GM11168 (cell line): ENCODE results near the gene CBLB.

Experiments used
- in situ Hi-C: fragments of 300-500 bp; cut with MboI; formaldehyde crosslinking; loops from one replicate; pipeline ENCODE4 v1.12.0; 2022; ENCODE audit warnings: low sequenced_read_pairs; ENCODE audit not compliant: unreplicated experiment

The CBLB gene

DNA sequence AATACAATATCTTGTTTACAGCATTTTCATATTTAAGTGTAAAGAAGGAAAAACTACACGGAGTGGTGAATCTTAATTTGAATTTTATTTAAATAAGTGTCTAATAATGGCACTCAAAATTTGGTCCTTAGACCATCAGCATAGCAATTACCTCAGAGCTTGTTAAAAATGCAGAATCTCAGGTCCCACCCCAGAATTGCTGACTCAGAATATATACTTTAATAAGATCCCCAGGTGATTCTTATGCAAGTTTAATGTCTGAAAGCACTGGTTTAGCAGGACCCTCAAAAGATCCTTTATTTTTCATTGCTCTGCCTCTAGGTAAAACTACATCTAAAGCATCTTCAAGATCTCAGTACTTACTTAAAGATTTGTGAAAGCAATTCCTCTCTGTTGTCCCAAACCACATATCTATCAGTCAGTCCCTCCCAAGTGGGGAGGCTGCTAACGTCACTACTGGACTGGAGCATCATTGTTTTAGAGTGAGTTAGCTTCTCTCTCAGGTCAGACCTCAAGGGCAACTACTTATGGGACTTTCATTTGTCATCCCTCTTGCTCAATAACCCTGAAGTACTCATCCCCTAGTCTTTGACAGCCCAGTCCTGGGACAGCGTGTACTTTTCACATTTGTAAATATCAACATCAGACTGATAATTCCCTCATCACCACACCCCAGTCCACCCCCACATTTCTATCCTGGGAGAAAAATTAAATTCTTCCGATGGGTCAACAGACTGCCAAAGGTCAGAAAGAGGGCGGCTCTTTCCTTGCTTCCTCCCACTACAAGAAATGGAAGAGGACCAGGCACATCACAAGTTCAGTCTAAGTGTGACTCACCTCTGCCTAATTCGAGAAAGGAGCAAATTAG is 76.7 kb downstream of the CBLB start:
- in situ Hi-C loops, result no loop called here

- in situ Hi-C loops, result no loop called here
These were observed 77.7 kb downstream of the CBLB start for GRCh38 chr3:105791131-105791530.

GRCh38 chr3:105790534-105790933 is 78.3 kb downstream of the CBLB start:
- in situ Hi-C loops, result no loop called here

DNA sequence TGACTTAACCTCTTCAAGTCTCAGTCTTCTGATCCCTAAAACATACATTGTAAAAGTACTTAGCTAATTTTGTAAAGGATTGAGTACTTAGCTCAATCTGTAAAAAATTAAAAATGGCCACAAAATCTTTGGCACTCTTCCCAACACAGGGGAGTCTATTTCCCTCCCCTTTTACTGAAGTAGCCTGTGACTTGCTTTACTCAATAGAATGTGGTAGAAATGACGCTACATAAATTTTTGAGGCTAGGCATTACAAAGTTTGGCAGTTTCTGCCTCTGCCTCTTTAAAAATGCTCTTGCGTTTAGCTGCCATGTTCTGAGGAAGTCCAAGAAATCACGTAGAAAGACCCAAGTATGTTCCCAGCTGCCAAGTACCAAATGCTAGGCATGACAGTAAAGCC is 80.2 kb downstream of the CBLB start:
- in situ Hi-C loops, result no loop called here

GRCh38 chr3:105787453-105787852 is 81.4 kb downstream of the CBLB start:
- in situ Hi-C loops, result no loop called here

- in situ Hi-C loops, result no loop called here
These were observed 81.8 kb downstream of the CBLB start for GRCh38 chr3:105786990-105787389.

- in situ Hi-C loops, result no loop called here
These were observed 82.6 kb downstream of the CBLB start for GRCh38 chr3:105786241-105786640.

- in situ Hi-C loops, result no loop called here
These were observed 83.0 kb downstream of the CBLB start for GRCh38 chr3:105785803-105786202.

GRCh38 chr3:105783631-105784030 is 85.2 kb downstream of the CBLB start:
- in situ Hi-C loops, result no loop called here

DNA sequence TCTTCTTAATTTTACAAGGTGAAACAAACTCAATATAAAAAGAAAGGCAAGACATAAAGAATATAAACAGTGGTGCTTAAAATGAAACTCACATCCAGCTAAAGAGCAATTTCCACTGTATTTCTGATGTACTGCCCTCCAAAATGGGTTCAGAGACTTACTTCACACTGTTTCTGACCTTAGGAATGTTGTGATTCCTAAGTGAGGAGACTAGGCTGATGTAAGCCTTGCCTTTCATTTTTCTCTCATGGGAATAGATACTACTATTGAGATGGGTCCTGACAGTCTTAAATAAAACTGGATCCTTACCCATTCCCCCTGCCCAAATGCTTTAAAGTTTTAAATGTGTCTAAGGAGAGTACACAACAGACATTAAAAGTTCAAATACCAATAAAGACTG is 86.9 kb downstream of the CBLB start:
- in situ Hi-C loops, result no loop called here

GRCh38 chr3:105780107-105780506 is 88.7 kb downstream of the CBLB start:
- in situ Hi-C loops, result no loop called here

GRCh38 chr3:105775368-105775767 is 93.4 kb downstream of the CBLB start:
- in situ Hi-C loops, result no loop called here

GRCh38 chr3:105774444-105775180 is 94.2 kb downstream of the CBLB start:
- in situ Hi-C loops, result no loop called here

DNA sequence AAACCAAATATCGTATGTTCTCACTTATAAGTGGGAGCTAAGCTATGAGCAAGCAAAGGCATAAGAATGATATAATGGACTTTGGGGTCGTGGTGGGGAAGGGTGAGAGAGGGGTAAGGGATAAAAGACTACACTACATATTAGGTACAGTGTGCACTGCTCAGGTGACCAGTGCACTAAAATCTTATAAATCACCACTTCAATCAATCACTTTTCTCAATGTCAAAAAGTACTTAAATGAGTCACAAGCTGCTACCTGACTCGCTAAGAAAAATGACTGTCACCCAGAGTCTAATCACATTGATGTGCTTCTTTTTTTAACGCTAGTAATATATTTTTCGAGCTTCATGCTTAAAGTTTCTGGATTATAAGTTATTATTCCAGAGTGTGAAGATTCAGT is 95.5 kb downstream of the CBLB start:
- in situ Hi-C loops, result no loop called here

GRCh38 chr3:105772635-105773034 is 96.2 kb downstream of the CBLB start:
- in situ Hi-C loops, result no loop called here

DNA sequence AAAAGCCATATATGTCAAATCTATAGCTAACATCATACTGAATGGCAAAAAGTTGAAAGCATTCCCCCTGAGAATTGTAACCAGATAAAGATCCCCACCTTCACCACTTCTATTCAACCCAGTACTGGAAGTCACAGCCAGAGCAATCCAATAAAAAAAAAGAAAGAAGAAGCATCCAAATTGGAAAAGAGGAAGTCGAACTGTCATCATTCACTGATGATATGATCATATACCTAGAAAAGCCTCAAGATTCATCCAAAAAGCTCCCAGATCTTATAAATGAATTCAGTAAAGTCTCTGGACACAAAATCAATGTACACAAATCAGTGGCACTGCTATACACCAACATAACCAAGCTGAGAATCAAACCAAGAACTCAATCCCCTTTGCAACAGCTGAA is 97.4 kb downstream of the CBLB start:
- in situ Hi-C loops, result no loop called here

DNA sequence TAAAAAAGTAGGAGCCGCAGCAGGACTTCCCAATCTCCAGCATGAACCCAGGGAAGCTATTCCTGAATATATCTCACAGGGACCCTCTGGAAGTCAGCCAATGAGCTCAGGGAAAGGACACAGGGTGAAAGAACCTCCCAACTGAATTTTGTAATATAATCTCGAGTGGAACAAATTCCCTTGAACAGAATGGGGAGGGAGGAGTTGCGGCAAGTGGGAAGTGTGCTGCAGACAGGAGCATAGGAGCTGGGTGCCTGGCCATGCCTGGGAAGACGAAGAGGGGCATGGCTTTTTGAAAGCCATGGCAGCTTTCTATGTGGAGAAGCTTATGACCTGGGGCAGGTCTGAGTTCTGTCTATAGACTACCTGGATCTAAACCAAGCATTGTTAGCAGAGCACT is 98.4 kb downstream of the CBLB start:
- in situ Hi-C loops, result no loop called here

DNA sequence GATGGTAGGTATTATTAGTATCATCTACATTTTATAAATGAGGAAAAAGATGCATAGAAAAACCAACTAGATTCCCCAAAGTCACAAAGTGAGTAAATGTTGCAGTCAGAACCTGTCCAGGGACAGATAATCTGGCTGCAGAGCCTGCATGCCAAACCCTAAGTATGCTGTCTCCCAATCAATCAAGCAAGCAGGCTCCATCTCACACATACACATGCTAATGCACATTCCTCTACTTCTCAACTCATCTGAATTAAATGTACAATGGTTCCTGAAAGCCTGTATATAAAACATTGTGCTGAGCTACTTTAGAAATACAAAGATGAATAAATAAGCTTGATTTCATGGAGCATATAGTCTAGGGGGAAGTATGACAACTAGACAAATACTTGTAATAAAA is 101.0 kb downstream of the CBLB start:
- in situ Hi-C loops, result no loop called here

- in situ Hi-C loops, result no loop called here
These were observed 101.6 kb downstream of the CBLB start for GRCh38 chr3:105767216-105767615.

GRCh38 chr3:105765308-105765639 is 103.5 kb downstream of the CBLB start:
- in situ Hi-C loops, result no loop called here

- in situ Hi-C loops, result no loop called here
These were observed 104.2 kb downstream of the CBLB start for GRCh38 chr3:105764378-105765307.
